Measurements from ENCODE around the gene REXO1. TPM values are rescaled to one million over a fixed set of nuclear protein-coding genes. Genes with fewer than 3 reads are reported as not detected.

Gene REXO1
- total and polyA plus RNA-seq, 2 experiments from 2014 or later, result 20.2 to 90.1 TPM

DNA sequence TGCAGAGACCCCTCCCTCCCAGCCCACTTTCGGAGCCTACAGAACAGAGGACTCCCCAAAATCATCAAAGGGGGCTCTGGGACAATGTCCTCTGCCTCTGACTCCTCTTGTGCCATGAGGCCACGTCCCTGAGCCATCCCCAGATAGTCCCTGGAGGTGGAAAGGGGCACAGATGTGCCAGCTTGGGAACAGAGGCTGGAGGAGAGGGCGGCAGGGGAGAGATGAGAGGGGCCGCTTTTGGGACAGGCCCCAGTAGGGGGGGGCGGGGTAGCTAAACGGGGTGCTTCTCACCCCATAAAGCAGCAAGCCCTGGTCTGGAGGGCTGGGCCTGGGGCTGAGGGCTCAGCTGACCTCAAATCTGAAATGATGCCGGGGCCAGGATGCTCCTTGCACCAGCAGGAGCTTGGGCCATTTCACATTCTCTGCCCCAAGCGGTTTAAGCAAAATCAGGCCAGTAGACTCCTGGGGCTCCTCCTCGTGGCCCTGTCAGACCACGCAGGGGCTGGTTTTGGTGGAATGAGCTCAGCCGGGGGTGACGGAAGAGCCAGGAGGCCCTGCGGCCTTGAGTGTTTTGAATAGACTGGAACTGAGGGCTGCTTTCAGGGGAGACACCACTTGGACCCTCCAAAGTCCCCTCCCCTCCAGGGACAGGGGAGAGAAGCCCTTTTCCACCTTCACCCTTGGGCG is 67.9 kb downstream of the REXO1 start:
- Mint-ChIP-seq H3K36me3 (ENCODE audit: low read depth) (peaks cover 5% of the 10 kb centered on the region; the same call in 1 of the 3 replicates), H3K4me1 (peaks cover 15% of the 10 kb centered on the region), H3K27ac (no peak overlapping the region), H3K27me3 (ENCODE audit: insufficient read depth, low read depth, poor library complexity) (peaks cover 71% of the 10 kb centered on the region), H3K9me3 (peaks cover 26% of the 10 kb centered on the region), H3K4me3 (no peak overlapping the region)
- H3K79me2 ChIP-seq (replicated peaks; ENCODE audit: insufficient read depth), result no peaks in the 10 kb centered on the region
- H3K27ac ChIP-seq (ENCODE audit: low read depth), result no peak overlapping the region
- no peak overlapping the region for H2AFZ ChIP-seq
- H4K20me1 ChIP-seq (replicated peaks; ENCODE audit: insufficient read depth), result no peaks in the 10 kb centered on the region; the same call in 1 of the 2 replicates
- H3K4me3 ChIP-seq, result no peak overlapping the region
- H3K4me2 ChIP-seq, result no peak overlapping the region
- H3K4me1 ChIP-seq (ENCODE audit: insufficient read depth), result peaks cover 14% of the 10 kb centered on the region
- H3K27me3 ChIP-seq (ENCODE audit: insufficient read depth), result peaks cover 76% of the 10 kb centered on the region
- no peaks in the 10 kb centered on the region for H3K9me2 ChIP-seq (ENCODE audit: insufficient read depth)
- ATAC-seq (peak; percentile 33), DNase-seq (ENCODE audit: low spot score) (no peak)
- H3K36me3 ChIP-seq (ENCODE audit: insufficient read depth), result no peaks in the 10 kb centered on the region
- TF ChIP-seq, protein P1, sequence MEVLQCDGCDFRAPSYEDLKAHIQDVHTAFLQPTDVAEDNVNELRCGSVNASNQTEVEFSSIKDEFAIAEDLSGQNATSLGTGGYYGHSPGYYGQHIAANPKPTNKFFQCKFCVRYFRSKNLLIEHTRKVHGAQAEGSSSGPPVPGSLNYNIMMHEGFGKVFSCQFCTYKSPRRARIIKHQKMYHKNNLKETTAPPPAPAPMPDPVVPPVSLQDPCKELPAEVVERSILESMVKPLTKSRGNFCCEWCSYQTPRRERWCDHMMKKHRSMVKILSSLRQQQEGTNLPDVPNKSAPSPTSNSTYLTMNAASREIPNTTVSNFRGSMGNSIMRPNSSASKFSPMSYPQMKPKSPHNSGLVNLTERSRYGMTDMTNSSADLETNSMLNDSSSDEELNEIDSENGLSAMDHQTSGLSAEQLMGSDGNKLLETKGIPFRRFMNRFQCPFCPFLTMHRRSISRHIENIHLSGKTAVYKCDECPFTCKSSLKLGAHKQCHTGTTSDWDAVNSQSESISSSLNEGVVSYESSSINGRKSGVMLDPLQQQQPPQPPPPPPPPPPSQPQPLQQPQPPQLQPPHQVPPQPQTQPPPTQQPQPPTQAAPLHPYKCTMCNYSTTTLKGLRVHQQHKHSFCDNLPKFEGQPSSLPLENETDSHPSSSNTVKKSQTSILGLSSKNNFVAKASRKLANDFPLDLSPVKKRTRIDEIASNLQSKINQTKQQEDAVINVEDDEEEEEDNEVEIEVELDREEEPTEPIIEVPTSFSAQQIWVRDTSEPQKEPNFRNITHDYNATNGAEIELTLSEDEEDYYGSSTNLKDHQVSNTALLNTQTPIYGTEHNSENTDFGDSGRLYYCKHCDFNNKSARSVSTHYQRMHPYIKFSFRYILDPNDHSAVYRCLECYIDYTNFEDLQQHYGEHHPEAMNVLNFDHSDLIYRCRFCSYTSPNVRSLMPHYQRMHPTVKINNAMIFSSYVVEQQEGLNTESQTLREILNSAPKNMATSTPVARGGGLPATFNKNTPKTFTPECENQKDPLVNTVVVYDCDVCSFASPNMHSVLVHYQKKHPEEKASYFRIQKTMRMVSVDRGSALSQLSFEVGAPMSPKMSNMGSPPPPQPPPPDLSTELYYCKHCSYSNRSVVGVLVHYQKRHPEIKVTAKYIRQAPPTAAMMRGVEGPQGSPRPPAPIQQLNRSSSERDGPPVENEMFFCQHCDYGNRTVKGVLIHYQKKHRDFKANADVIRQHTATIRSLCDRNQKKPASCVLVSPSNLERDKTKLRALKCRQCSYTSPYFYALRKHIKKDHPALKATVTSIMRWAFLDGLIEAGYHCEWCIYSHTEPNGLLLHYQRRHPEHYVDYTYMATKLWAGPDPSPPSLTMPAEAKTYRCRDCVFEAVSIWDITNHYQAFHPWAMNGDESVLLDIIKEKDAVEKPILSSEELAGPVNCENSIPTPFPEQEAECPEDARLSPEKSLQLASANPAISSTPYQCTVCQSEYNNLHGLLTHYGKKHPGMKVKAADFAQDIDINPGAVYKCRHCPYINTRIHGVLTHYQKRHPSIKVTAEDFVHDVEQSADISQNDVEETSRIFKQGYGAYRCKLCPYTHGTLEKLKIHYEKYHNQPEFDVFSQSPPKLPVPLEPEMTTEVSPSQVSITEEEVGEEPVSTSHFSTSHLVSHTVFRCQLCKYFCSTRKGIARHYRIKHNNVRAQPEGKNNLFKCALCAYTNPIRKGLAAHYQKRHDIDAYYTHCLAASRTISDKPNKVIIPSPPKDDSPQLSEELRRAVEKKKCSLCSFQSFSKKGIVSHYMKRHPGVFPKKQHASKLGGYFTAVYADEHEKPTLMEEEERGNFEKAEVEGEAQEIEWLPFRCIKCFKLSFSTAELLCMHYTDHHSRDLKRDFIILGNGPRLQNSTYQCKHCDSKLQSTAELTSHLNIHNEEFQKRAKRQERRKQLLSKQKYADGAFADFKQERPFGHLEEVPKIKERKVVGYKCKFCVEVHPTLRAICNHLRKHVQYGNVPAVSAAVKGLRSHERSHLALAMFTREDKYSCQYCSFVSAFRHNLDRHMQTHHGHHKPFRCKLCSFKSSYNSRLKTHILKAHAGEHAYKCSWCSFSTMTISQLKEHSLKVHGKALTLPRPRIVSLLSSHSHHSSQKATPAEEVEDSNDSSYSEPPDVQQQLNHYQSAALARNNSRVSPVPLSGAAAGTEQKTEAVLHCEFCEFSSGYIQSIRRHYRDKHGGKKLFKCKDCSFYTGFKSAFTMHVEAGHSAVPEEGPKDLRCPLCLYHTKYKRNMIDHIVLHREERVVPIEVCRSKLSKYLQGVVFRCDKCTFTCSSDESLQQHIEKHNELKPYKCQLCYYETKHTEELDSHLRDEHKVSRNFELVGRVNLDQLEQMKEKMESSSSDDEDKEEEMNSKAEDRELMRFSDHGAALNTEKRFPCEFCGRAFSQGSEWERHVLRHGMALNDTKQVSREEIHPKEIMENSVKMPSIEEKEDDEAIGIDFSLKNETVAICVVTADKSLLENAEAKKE (CRISPR knock-in tag; IDR thresholded peaks at IDR 0.05), result no peak
- TF ChIP-seq, protein P2, sequence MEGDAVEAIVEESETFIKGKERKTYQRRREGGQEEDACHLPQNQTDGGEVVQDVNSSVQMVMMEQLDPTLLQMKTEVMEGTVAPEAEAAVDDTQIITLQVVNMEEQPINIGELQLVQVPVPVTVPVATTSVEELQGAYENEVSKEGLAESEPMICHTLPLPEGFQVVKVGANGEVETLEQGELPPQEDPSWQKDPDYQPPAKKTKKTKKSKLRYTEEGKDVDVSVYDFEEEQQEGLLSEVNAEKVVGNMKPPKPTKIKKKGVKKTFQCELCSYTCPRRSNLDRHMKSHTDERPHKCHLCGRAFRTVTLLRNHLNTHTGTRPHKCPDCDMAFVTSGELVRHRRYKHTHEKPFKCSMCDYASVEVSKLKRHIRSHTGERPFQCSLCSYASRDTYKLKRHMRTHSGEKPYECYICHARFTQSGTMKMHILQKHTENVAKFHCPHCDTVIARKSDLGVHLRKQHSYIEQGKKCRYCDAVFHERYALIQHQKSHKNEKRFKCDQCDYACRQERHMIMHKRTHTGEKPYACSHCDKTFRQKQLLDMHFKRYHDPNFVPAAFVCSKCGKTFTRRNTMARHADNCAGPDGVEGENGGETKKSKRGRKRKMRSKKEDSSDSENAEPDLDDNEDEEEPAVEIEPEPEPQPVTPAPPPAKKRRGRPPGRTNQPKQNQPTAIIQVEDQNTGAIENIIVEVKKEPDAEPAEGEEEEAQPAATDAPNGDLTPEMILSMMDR (conservative IDR thresholded peaks at IDR 0.05; ENCODE audit: low read depth in 2 of 2), result no peak
- TF ChIP-seq EZH2phosphoT487 (IDR thresholded peaks at IDR 0.05; ENCODE audit: unreplicated experiment) (no peak), NANOG (IDR thresholded peaks at IDR 0.05; ENCODE audit: borderline replicate concordance) (no peak), JUNB (IDR thresholded peaks at IDR 0.05; ENCODE audit: unreplicated experiment) (no peak), STAT1 (IDR thresholded peaks at IDR 0.05; ENCODE audit: unreplicated experiment) (no peak)
- peaks cover 10% of the 10 kb centered on the region for H3F3A ChIP-seq (replicated peaks; ENCODE audit: low read depth)
